Measurements from ENCODE around the gene EXOC7. TPM values are rescaled to one million over a fixed set of nuclear protein-coding genes. Genes with fewer than 3 reads are reported as not detected.

Gene EXOC7
- total and polyA plus RNA-seq, 2 of the 8 experiments (the other 6 are each of a cell fraction or from before 2014, with no cell fraction given): 77.1 to 92.6 TPM

DNA sequence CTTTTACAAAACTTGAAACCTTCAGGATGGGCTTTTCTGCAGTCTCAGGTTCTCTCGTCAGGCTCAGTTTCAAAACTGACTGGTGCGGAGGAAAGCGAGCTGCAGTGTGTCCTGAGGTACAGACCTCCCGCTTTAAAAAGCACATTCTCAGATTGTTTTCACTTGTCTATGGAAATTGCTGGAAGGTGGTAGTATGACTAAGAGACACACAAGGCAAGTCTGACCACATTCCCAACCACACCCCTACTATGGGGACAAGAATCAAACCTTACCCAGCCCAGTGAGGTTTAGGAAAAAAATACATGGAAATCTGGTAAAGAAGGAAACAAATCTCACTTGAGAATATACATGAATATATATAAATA, 49.5 kb downstream of the EXOC7 start (continued):
- no peak for TF ChIP-seq BCL11A (IDR thresholded peaks at IDR 0.05; ENCODE audit: low read depth in 2 of 2, low read length in 2 of 2)
- TF ChIP-seq, protein P1, sequence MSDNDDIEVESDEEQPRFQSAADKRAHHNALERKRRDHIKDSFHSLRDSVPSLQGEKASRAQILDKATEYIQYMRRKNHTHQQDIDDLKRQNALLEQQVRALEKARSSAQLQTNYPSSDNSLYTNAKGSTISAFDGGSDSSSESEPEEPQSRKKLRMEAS (IDR thresholded peaks at IDR 0.05): no peak

All from H1 (cell line).